NCI-H524 treated with DMSO at 0.1 percent for 48 hours (cell line): ENCODE data around the gene MAPK11.

Experiments used
- DNase-seq: peaks from one replicate; lab custom pipeline; 2025; lab: John Stamatoyannopoulos, UW

Gene MAPK11

GRCh38 chr22:50224071-50224470 lies 46.1 kb downstream of the MAPK11 start:
- DNase-seq: no peak

- no peak for DNase-seq
Observed at GRCh38 chr22:50222508-50222907, 47.7 kb downstream of the MAPK11 start.

- DNase-seq: no peak
Observed at GRCh38 chr22:50221410-50222300, 48.5 kb downstream of the MAPK11 start.

GRCh38 chr22:50220603-50221409 lies 49.4 kb downstream of the MAPK11 start:
- DNase-seq: no peak

- DNase-seq: no peak
Observed at GRCh38 chr22:50219800-50220602, 50.2 kb downstream of the MAPK11 start.

GRCh38 chr22:50218996-50219727 lies 51.0 kb downstream of the MAPK11 start:
- no peak for DNase-seq

GRCh38 chr22:50218153-50218995 lies 51.8 kb downstream of the MAPK11 start:
- DNase-seq: no peak

- no peak for DNase-seq
Observed at GRCh38 chr22:50217543-50218152, 52.5 kb downstream of the MAPK11 start.

GRCh38 chr22:50216684-50217520 lies 53.3 kb downstream of the MAPK11 start:
- DNase-seq: no peak

GRCh38 chr22:50216055-50216683 lies 54.0 kb downstream of the MAPK11 start:
- DNase-seq: no peak

- no peak for DNase-seq
Observed at GRCh38 chr22:50215297-50216054, 54.7 kb downstream of the MAPK11 start.
